Ishikawa (cell line): ENCODE measurements around the gene TXNRD1.

Experiments used
- CEBPB ChIP-seq: IDR thresholded peaks from 2 replicates; pipeline ENCODE4 v1.6.1; 2012
- CREB1 ChIP-seq: IDR thresholded peaks from 2 replicates; pipeline ENCODE4 v1.6.1; 2012; ENCODE audit warnings: low read depth
- EGR1 ChIP-seq: IDR thresholded peaks from 2 replicates; pipeline ENCODE4 v1.6.1; 2012
- EP300 ChIP-seq: IDR thresholded peaks from 2 replicates; pipeline ENCODE4 v1.6.1; 2012; ENCODE audit warnings: borderline replicate concordance
- FOXM1 ChIP-seq: IDR thresholded peaks from 2 replicates; pipeline ENCODE4 v1.6.1; 2012; ENCODE audit warnings: low read depth, borderline replicate concordance
- NFIC ChIP-seq: IDR thresholded peaks from 2 replicates; pipeline ENCODE4 v1.6.1; 2012
- RAD21 ChIP-seq: IDR thresholded peaks from 2 replicates; pipeline ENCODE4 v1.6.1; 2012; ENCODE audit warnings: low read depth
- TAF1 ChIP-seq: IDR thresholded peaks from 2 replicates; pipeline ENCODE4 v1.6.1; 2012; ENCODE audit warnings: low read depth, mild to moderate bottlenecking
- TCF12 ChIP-seq: IDR thresholded peaks from 2 replicates; pipeline ENCODE4 v1.6.1; 2012; ENCODE audit warnings: low read depth
- TEAD4 ChIP-seq: IDR thresholded peaks from 2 replicates; pipeline ENCODE4 v1.6.1; 2012
- USF1 ChIP-seq: IDR thresholded peaks from 2 replicates; pipeline ENCODE4 v1.6.1; 2012
- YY1 ChIP-seq: IDR thresholded peaks from 2 replicates; pipeline ENCODE4 v1.6.1; 2012; ENCODE audit warnings: low read depth
- ZBTB7A ChIP-seq: IDR thresholded peaks from 2 replicates; pipeline ENCODE4 v1.6.1; 2012; ENCODE audit warnings: low read depth
- TF ChIP-seq, protein P1 (sequence below): IDR thresholded peaks from 2 replicates; pipeline ENCODE4 v1.6.1; 2012; ENCODE audit warnings: low read depth, mild to moderate bottlenecking
- TF ChIP-seq, protein P2 (sequence below): IDR thresholded peaks from 2 replicates; pipeline ENCODE4 v1.6.1; 2012

TXNRD1 gene

GRCh38 chr12:104320627-104321024 is 105.0 kb downstream of the TXNRD1 start:
- TF ChIP-seq TEAD4 (no peak), CEBPB (no peak), RAD21 (no peak), FOXM1 (no peak), NFIC (no peak), YY1 (no peak), TAF1 (no peak), USF1 (no peak), EGR1 (no peak), EP300 (no peak)
- TF ChIP-seq, protein P1, sequence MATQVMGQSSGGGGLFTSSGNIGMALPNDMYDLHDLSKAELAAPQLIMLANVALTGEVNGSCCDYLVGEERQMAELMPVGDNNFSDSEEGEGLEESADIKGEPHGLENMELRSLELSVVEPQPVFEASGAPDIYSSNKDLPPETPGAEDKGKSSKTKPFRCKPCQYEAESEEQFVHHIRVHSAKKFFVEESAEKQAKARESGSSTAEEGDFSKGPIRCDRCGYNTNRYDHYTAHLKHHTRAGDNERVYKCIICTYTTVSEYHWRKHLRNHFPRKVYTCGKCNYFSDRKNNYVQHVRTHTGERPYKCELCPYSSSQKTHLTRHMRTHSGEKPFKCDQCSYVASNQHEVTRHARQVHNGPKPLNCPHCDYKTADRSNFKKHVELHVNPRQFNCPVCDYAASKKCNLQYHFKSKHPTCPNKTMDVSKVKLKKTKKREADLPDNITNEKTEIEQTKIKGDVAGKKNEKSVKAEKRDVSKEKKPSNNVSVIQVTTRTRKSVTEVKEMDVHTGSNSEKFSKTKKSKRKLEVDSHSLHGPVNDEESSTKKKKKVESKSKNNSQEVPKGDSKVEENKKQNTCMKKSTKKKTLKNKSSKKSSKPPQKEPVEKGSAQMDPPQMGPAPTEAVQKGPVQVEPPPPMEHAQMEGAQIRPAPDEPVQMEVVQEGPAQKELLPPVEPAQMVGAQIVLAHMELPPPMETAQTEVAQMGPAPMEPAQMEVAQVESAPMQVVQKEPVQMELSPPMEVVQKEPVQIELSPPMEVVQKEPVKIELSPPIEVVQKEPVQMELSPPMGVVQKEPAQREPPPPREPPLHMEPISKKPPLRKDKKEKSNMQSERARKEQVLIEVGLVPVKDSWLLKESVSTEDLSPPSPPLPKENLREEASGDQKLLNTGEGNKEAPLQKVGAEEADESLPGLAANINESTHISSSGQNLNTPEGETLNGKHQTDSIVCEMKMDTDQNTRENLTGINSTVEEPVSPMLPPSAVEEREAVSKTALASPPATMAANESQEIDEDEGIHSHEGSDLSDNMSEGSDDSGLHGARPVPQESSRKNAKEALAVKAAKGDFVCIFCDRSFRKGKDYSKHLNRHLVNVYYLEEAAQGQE: no peak
- TF ChIP-seq, protein P2, sequence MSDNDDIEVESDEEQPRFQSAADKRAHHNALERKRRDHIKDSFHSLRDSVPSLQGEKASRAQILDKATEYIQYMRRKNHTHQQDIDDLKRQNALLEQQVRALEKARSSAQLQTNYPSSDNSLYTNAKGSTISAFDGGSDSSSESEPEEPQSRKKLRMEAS: no peak

DNA sequence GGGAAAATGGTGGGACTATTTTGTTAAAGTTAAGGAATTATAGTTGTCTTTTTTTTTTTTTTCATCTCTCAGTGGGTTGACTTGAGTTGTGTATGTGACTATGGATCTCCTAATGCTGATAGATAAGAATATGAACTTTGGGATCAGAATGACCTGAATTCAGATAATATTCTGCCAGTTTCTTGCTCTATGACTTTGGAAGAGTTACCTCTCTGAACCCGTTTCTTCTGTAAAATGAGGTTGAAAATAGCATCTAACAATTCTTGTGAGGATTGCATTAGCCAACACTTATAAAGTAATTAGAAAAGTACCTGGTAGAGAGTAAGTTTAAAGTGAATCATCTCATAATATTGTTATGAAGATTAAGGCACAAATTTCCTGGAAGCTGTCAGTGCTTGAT is 106.4 kb downstream of the TXNRD1 start:
- TF ChIP-seq, protein P2: no peak
- TF ChIP-seq TEAD4 (no peak), NFIC (no peak), EGR1 (no peak), TCF12 (no peak), EP300 (no peak), RAD21 (no peak)
- TF ChIP-seq, protein P1: no peak

GRCh38 chr12:104323899-104324298 is 108.3 kb downstream of the TXNRD1 start:
- TF ChIP-seq, protein P2: no peak
- TF ChIP-seq TAF1: no peak
- no peak for TF ChIP-seq USF1
- no peak for TF ChIP-seq FOXM1
- TF ChIP-seq, protein P1: no peak
- no peak for TF ChIP-seq EP300
- TF ChIP-seq EGR1: no peak
- no peak for TF ChIP-seq TCF12
- TF ChIP-seq RAD21: no peak
- TF ChIP-seq ZBTB7A: no peak
- TF ChIP-seq CREB1: no peak
- TF ChIP-seq YY1: no peak
- TF ChIP-seq CEBPB: no peak
- no peak for TF ChIP-seq TEAD4
- no peak for TF ChIP-seq NFIC

DNA sequence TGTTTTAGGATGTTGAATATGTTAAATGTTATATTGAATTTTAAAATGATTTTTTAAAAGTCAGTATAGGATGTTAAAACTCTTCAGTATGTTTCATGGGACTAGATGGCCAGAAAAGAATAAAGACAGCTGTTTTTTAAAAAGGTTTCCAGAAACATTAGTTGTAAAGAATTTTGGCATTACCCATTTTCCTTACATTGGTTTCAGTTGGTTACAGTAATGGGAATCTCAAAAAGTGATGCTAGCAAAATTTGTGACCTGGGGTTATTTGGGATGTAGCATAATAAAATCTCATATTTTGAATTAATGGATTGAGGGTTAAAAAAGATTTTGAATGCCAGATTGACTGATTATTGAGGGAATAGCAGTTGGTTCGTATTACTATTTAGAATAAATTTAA is 113.2 kb downstream of the TXNRD1 start:
- no peak for TF ChIP-seq USF1
- no peak for TF ChIP-seq EP300
- TF ChIP-seq CEBPB: no peak
- TF ChIP-seq TCF12: no peak
- no peak for TF ChIP-seq FOXM1
- no peak for TF ChIP-seq TEAD4
